ENCODE results near the gene ICE1.
"Not testable (repeated sequence)": the region's sequence is repeated elsewhere in the genome, so short reads cannot be mapped to it uniquely, and the experiment has no call there.

Gene ICE1

DNA sequence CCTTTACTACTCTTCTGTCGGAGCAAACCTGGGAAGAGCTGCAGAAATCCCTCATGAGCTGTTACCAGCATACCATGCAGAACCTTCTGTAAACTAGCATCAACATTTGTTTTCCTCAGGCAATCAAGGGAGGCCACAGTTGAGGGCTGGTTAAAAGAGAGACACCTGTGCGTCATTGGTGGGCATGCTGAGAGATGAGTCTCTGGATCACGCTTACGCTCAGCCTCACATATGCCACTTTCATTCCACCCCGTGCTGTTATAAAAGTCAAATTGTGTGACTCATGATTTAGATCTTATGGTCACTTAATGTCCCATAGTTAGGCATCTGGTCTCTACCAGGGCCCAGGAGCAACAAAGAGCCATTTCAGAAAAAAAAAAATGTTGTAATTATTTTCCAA, 18.1 kb upstream of the ICE1 start:
- DNase-seq (ENCODE audit: low read depth in 2 of 2) = no peak

- no peak for DNase-seq (ENCODE audit: low read depth in 2 of 2)
Measured at GRCh38 chr5:5405441-5405840, 17.0 kb upstream of the ICE1 start.

GRCh38 chr5:5407924-5408323, 14.6 kb upstream of the ICE1 start:
- no peak for DNase-seq (ENCODE audit: low read depth in 2 of 2)

- DNase-seq (ENCODE audit: low read depth in 2 of 2) = no peak
Measured at GRCh38 chr5:5409151-5409810, 13.2 kb upstream of the ICE1 start.

GRCh38 chr5:5413856-5414255, 8.6 kb upstream of the ICE1 start:
- not testable (repeated sequence) for DNase-seq (ENCODE audit: low read depth in 2 of 2)

DNA sequence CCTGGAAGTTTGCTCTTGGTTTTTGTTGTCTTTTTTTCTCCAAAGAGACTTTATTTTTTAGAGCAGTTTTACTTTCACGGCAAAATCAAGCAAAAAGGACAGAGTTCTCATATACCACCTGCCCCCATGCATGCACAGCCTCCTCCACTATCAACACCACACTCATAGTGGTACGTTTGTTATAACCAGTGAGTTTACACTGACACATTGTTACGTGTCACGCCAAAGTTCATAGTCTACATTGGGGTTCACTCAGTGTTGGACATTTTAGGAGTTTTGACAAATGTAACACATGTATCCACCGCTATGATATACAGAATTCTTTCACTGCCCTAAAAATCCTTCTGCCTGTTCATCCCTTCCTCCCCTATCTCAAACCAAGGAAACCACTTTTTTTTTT, 7.5 kb upstream of the ICE1 start:
- no peak for DNase-seq (ENCODE audit: low read depth in 2 of 2)

DNA sequence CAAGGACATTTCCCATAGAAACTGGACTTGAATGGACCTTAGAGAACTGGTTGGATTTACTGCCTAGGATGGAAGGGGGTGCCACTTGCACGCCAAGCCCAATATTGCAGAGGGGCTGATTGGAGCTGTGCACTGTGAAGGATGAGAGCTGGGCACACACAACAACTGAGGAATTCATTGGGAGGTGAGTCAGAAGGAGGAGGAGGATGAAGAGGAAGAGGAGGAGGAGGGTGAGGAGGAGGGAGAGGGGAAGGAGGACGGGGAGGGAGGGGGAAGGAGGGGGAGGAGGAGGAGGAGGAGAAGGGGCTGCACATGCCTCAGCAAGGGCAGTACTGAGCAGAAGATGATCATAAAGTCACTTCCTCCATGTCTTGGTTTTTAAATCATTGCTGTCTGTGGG, 5.7 kb upstream of the ICE1 start:
- DNase-seq (ENCODE audit: low read depth in 2 of 2) = no peak

GRCh38 chr5:5418006-5418405, 4.5 kb upstream of the ICE1 start:
- DNase-seq (ENCODE audit: low read depth in 2 of 2) = no peak

DNA sequence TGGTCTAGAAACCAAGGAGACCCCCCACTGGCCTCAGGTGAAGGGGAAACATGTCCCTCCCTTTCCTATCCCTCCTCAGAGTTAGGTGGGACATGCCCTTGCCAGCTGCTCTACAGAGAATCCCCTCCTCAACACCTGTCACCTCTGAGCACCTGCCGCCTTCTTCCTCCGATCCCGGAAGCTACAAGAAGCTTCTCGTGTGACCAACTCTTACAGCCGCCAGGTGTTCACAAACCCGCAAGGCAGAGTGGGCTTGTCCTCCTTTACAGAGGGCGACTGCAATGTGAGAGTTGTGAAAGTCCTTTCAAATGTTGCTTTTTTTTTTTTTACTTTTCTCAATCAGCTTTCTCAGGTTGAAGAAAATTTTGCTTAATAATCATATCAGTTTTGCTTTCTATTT, 3.7 kb upstream of the ICE1 start:
- no peak for DNase-seq (ENCODE audit: low read depth in 2 of 2)

DNA sequence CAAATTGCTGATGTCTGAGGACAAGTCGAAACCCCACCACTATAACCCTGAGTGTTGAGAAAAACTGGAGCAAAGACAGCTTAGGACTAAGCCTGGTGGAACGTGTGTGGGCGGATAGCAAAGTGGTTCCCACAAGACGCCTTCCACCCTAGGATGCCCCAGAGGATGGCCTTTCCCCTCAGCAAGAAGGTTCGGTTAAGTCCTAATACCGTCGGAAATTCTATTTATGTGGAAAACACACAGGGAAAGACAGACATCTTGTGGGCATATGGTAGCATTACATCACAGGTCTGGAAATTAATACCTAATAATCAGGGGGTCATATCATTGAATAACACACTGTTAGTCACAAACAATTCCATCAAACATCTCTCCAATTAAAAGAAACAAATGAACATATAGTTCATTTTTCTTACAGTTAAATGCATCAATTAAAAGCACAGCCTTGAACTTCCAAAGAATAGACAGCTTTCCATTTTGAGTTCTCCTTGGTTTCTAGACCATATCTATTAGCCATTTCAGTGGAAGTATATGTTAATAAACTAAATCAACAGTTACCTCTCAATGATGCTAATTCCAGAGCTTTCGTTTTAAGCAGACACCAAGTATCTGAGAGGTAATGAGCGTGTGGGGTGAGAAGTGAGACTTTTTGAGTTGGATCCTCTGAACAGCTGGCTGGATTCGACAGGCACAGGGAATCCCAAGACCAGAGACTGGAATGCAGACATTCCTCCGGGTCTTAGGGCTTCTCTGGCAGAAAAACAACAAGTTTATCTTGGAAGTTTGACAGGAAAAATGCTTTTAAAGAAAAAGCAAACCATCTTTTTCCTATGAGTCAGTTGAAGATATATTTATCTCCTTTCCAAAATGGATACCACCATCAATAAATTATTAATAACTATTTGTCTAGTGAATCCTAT, 2.9 kb upstream of the ICE1 start:
- no peak for DNase-seq (ENCODE audit: low read depth in 2 of 2)

- DNase-seq (ENCODE audit: low read depth in 2 of 2) = no peak
Measured at GRCh38 chr5:5420251-5420650, 2.2 kb upstream of the ICE1 start.

- DNase-seq (ENCODE audit: low read depth in 2 of 2) = no peak
Measured at GRCh38 chr5:5421149-5421960, 1.1 kb upstream of the ICE1 start.

- no peak for DNase-seq (ENCODE audit: low read depth in 2 of 2)
Measured at GRCh38 chr5:5422819-5423515, 490 bp downstream of the ICE1 start.

- DNase-seq (ENCODE audit: low read depth in 2 of 2) = no peak
Measured at GRCh38 chr5:5423586-5423985, 1.1 kb downstream of the ICE1 start.

- DNase-seq (ENCODE audit: low read depth in 2 of 2) = no peak
Measured at GRCh38 chr5:5424736-5425135, 2.3 kb downstream of the ICE1 start.

DNA sequence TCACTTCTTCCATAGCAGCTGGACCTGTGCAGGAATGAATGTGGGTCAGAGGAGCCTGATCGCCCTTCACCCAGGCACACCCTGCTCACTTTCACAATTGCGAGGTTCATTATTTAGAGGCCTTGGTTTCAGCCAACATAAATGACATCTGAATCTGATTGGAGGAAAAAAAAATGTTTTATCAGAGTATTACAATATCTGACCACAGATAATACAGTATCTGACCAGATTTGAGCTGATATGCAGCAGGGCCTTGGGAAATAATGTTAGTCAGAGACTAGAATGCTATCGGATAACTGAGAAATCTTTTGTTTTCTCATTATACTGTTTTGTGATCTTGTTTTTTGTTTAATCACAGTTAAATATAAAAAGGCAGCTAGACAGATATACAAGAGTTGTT, 7.7 kb downstream of the ICE1 start:
- DNase-seq (ENCODE audit: low read depth in 2 of 2) = no peak

GRCh38 chr5:5432020-5432707, 9.7 kb downstream of the ICE1 start:
- DNase-seq (ENCODE audit: low read depth in 2 of 2) = no peak

DNA sequence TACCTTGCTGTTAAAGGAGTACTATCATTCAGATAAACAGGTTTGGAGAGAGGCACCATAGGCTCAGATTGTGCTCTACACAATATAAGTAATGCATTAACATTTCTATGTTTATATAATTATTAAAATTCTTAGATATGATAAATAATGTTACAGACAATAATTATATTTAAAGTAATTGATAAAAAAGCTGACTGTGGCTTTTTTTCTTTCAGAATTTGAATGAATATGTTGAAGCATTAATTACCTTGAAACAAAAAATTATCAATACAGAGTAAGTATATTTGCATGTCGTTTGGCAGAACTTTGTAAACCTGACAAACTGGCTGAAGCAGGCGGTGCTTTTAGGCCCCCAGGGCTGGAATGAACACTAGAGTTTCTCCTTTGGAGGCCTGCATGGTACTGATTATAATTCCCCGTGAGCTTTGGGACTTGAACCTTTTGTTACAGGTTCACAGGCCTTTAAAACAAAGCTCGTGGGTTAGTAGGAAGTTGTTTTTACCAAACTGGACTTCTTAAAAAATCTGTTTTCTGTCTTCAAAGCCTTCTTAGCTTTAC, 13.8 kb downstream of the ICE1 start:
- no peak for DNase-seq (ENCODE audit: low read depth in 2 of 2)

- DNase-seq (ENCODE audit: low read depth in 2 of 2) = no peak
Measured at GRCh38 chr5:5437227-5438172, 15.0 kb downstream of the ICE1 start.

GRCh38 chr5:5451863-5452262, 29.4 kb downstream of the ICE1 start:
- DNase-seq (ENCODE audit: low read depth in 2 of 2) = no peak
